NB4 (cell line): ENCODE data around the gene SDC3.

Experiments
- CTCF ChIP-seq: IDR thresholded peaks from one replicate; pipeline ENCODE4 v1.5.1; 2012; ENCODE audit warnings: low read depth, low read length
- POLR2A ChIP-seq: IDR thresholded peaks from 2 replicates; pipeline ENCODE4 v1.6.1; 2011; ENCODE audit warnings: mild to moderate bottlenecking; ENCODE audit not compliant: insufficient read length; ENCODE audit errors: extremely low read depth

GRCh38 chr1:30920827-30921226, 12.3 kb upstream of the SDC3 start:
- TF ChIP-seq CTCF = no peak
- TF ChIP-seq POLR2A = no peak
